Mesenchymal stem cell (in vitro differentiated cells and primary cell): ENCODE measurements around the gene GINS1.
"Not testable (repeated sequence)": the region's sequence is repeated elsewhere in the genome, so short reads cannot be mapped to it uniquely, and the experiment has no call there.

Experiments
- DNase-seq: peaks from one replicate; pipeline ENCODE4 v3.0.0-alpha.2; 2013
- H2AFZ ChIP-seq: one replicate; pipeline ENCODE4 v1.6.1; 2013; ENCODE audit warnings: low read depth, mild to moderate bottlenecking, control low read depth, inconsistent platforms, low read length, moderate library complexity
- H2AK5ac ChIP-seq: 2 replicates; pipeline ENCODE4 v1.6.1; 2013; ENCODE audit warnings: low read length, moderate library complexity, mild to moderate bottlenecking, inconsistent platforms; ENCODE audit not compliant: severe bottlenecking
- H2BK120ac ChIP-seq: one replicate; pipeline ENCODE4 v1.6.1; 2013; ENCODE audit warnings: low read depth, mild to moderate bottlenecking, inconsistent platforms, low read length, moderate library complexity
- H2BK12ac ChIP-seq, 2 experiments: one replicate each; pipeline ENCODE4 v1.6.1; 2013; ENCODE audit warnings: inconsistent platforms in 2 of 2, low read length in 2 of 2, mild to moderate bottlenecking in 2 of 2, moderate library complexity in 2 of 2, control low read depth in 1 of 2
- H2BK15ac ChIP-seq: one replicate; pipeline ENCODE4 v1.6.1; 2013; ENCODE audit warnings: mild to moderate bottlenecking, low read depth, inconsistent platforms; ENCODE audit not compliant: poor library complexity, severe bottlenecking
- H2BK5ac ChIP-seq: 2 replicates; pipeline ENCODE4 v1.6.1; 2013; ENCODE audit warnings: low read depth, mild to moderate bottlenecking, low read length, control low read depth, inconsistent platforms; ENCODE audit not compliant: poor library complexity, severe bottlenecking
- H3K14ac ChIP-seq, 2 experiments: one replicate each; pipeline ENCODE4 v1.6.1; 2013; ENCODE audit warnings: inconsistent platforms in 2 of 2, low read length in 2 of 2, control low read depth in 1 of 2, mild to moderate bottlenecking in 1 of 2, moderate library complexity in 1 of 2
- H3K18ac ChIP-seq, 2 experiments: one replicate each; pipeline ENCODE4 v1.6.1; 2013; ENCODE audit warnings: inconsistent platforms in 2 of 2, low read length in 2 of 2, control low read depth in 1 of 2, low read depth in 1 of 2, mild to moderate bottlenecking in 1 of 2
- H3K23ac ChIP-seq, 2 experiments: one replicate each; pipeline ENCODE4 v1.6.1; 2013; ENCODE audit warnings: inconsistent platforms in 2 of 2, low read length in 2 of 2, mild to moderate bottlenecking in 2 of 2, moderate library complexity in 2 of 2, control low read depth in 1 of 2
- H3K27ac ChIP-seq: 2 replicates; pipeline ENCODE4 v1.5.1; 2013; ENCODE audit warnings: mild to moderate bottlenecking, moderate library complexity, low read length, control low read depth, inconsistent platforms; ENCODE audit not compliant: poor library complexity, severe bottlenecking
- H3K27me3 ChIP-seq, 2 experiments: 2 replicates each; pipeline versions ENCODE4 v1.6.1 to v1.7.0; 2013; ENCODE audit warnings: low read length in 2 of 2, mild to moderate bottlenecking in 2 of 2, moderate library complexity in 2 of 2, control low read depth in 1 of 2, inconsistent platforms in 1 of 2; ENCODE audit not compliant: control insufficient read depth in 1 of 2, insufficient read depth in 1 of 2
- H3K36me3 ChIP-seq, 2 experiments: 2 replicates each; pipeline versions ENCODE4 v1.6.1 to v1.7.0; 2013; ENCODE audit warnings: low read length in 2 of 2, control low read depth in 1 of 2, inconsistent platforms in 1 of 2, low read depth in 1 of 2, mild to moderate bottlenecking in 1 of 2; ENCODE audit not compliant: insufficient read depth in 2 of 2, control insufficient read depth in 1 of 2
- H3K4ac ChIP-seq, 2 experiments: one replicate each; pipeline ENCODE4 v1.6.1; 2013; ENCODE audit warnings: inconsistent platforms in 2 of 2, low read length in 2 of 2, mild to moderate bottlenecking in 2 of 2, moderate library complexity in 2 of 2, control low read depth in 1 of 2, low read depth in 1 of 2
- H3K4me1 ChIP-seq: 2 replicates; pipeline ENCODE4 v1.6.1; 2013; ENCODE audit warnings: low read depth, low read length, control low read depth; ENCODE audit not compliant: control insufficient read depth, insufficient read depth
- H3K4me2 ChIP-seq: 2 replicates; pipeline ENCODE4 v1.6.1; 2013; ENCODE audit warnings: low read length, mild to moderate bottlenecking, inconsistent platforms; ENCODE audit not compliant: poor library complexity, severe bottlenecking
- H3K4me3 ChIP-seq, 2 experiments: 2 replicates each; pipeline versions ENCODE4 v1.5.1 to v1.7.0; 2013; ENCODE audit warnings: low read length in 2 of 2, mild to moderate bottlenecking in 2 of 2, control low read depth in 1 of 2, low read depth in 1 of 2; ENCODE audit not compliant: insufficient read depth in 1 of 2
- H3K79me1 ChIP-seq: replicated peaks from 2 replicates; pipeline ENCODE4 v1.6.1; 2013; ENCODE audit warnings: mild to moderate bottlenecking, control low read depth, low read length, inconsistent platforms; ENCODE audit not compliant: poor library complexity, severe bottlenecking
- H3K9ac ChIP-seq: 2 replicates; pipeline ENCODE4 v1.7.0; 2013; ENCODE audit warnings: mild to moderate bottlenecking, low read length, moderate library complexity
- H3K9me3 ChIP-seq: 2 replicates; pipeline ENCODE4 v1.7.0; 2013; ENCODE audit warnings: mild to moderate bottlenecking, low read length; ENCODE audit not compliant: control insufficient read depth
- H4K8ac ChIP-seq: one replicate; pipeline ENCODE4 v1.6.1; 2013; ENCODE audit warnings: inconsistent platforms, mild to moderate bottlenecking, low read length, moderate library complexity
- H4K91ac ChIP-seq: one replicate; pipeline ENCODE4 v1.6.1; 2013; ENCODE audit warnings: mild to moderate bottlenecking, low read length, inconsistent platforms
- WGBS: methylation state at CpG from one replicate; pipeline ENCODE4 v1.1.7; 2013; ENCODE audit warnings: mixed read lengths; 5-methylcytosine and 5-hydroxymethylcytosine counted together

GINS1 gene

DNA sequence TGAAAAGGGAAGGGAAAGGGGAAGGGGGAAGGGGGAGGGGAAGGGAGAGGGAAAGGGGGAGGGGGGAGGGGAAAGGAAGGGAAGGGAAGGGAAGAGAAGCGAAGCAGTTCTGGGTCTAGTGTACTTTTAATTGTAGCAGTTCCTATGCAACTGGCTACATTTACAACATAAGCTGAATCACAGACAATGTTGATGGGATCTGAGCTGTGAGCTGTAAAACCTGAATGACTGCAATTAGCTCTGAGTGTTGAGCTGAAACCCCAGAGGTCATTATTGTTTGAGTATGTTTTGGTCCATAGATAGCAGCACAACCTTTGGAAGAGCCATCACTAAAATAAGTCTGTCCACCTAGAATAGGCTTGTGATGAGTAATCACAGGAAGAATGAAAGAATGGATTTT lies 9.7 kb upstream of the GINS1 start:
- Histone ChIP-seq H3K18ac (no peak overlapping the region), H3K27me3 (no peaks in the 10 kb centered on the region), H4K91ac (no peak overlapping the region), H3K9me3 (peaks cover 6% of the 10 kb centered on the region), H3K9ac (peak overlapping the region; percentile 64), H3K27ac (no peak overlapping the region), H2AK5ac (no peak overlapping the region), H3K79me1 (no peaks in the 10 kb centered on the region), H2BK120ac (no peak overlapping the region), H2BK5ac (no peak overlapping the region), H3K23ac (no peak overlapping the region), H3K4me3 (no peak overlapping the region), H3K4ac (no peak overlapping the region), H4K8ac (no peak overlapping the region), H3K4me2 (no peak overlapping the region), H2BK15ac (no peak overlapping the region), H2BK12ac (no peak overlapping the region), H3K36me3 (no peaks in the 10 kb centered on the region), H2AFZ (no peak overlapping the region), H3K4me1 (no peaks in the 10 kb centered on the region), H3K14ac (no peak overlapping the region)
- WGBS = no CpG with 5 or more reads among the region's 1 CpG
- DNase-seq = peak; percentile 62

DNA sequence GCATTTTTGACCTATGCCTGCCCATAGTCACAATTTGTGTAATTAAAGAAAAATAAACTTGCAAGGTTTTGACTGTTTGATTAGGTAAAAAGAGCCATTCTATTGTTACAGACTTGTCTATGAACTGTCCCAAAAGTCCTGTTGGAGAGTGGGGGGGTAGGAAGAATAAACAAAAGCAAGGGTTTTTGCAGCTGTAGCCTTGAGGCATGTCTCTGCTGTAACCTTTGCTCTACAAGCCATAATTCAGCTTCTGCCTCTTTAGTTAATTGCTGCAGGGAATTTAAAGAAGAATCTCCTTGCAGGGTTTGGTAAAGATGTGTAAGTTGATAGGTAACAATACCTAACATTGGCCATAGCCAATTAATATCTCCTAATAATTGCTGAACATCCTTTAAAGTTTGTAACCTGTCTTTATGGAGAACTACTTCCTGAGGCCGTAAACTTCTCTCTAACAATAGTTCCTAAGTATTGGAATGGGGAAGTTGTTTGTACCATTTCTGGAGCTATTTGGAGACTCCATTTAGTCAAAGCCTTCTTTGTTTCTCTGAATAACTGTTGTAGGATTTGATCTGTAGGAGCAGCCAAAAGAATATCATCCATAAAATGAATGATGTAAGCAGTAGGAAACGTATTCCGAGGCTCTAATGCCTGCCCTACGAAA lies 9.0 kb upstream of the GINS1 start:
- H2BK120ac ChIP-seq = peak overlapping the region; percentile 52
- no peak overlapping the region for H3K14ac ChIP-seq
- H4K8ac ChIP-seq = no peak overlapping the region
- no peak overlapping the region for H2AK5ac ChIP-seq
- no peak overlapping the region for H3K4me3 ChIP-seq
- H3K9me3 ChIP-seq = peaks cover 11% of the 10 kb centered on the region
- H3K79me1 ChIP-seq = no peaks in the 10 kb centered on the region
- H2BK5ac ChIP-seq = no peak overlapping the region
- peak overlapping the region in 1 of 2 experiments; percentile 31 for H2BK12ac ChIP-seq
- H3K18ac ChIP-seq = peak overlapping the region in 1 of 2 experiments; percentile 41
- H2BK15ac ChIP-seq = no peak overlapping the region
- no peaks in the 10 kb centered on the region for H3K4me1 ChIP-seq
- peak overlapping the region; percentile 64 for H3K9ac ChIP-seq
- peak overlapping the region; percentile 26 for H3K27ac ChIP-seq
- no peak overlapping the region for H2AFZ ChIP-seq
- no peak overlapping the region for H3K23ac ChIP-seq
- no peak overlapping the region for H3K4ac ChIP-seq
- H4K91ac ChIP-seq = no peak overlapping the region
- no peaks in the 10 kb centered on the region for H3K27me3 ChIP-seq
- WGBS = 66% methylated on average over 3 of the region's 4 CpGs
- H3K4me2 ChIP-seq = no peak overlapping the region
- no peaks in the 10 kb centered on the region for H3K36me3 ChIP-seq
- peak; percentile 42 for DNase-seq

GRCh38 chr20:25399037-25399430 lies 8.4 kb upstream of the GINS1 start:
- Histone ChIP-seq H2BK120ac (peak overlapping the region; percentile 52), H3K23ac (no peak overlapping the region), H3K36me3 (no peaks in the 10 kb centered on the region), H3K9ac (peak overlapping the region; percentile 64), H2AFZ (no peak overlapping the region), H3K4ac (no peak overlapping the region), H2BK15ac (no peak overlapping the region), H3K79me1 (no peaks in the 10 kb centered on the region), H3K27me3 (no peaks in the 10 kb centered on the region), H3K4me2 (no peak overlapping the region), H3K14ac (no peak overlapping the region), H2BK12ac (peak overlapping the region in 1 of 2 experiments; percentile 31), H3K18ac (peak overlapping the region in 1 of 2 experiments; percentile 41), H2AK5ac (no peak overlapping the region), H3K4me1 (no peaks in the 10 kb centered on the region), H2BK5ac (no peak overlapping the region), H4K91ac (no peak overlapping the region), H4K8ac (no peak overlapping the region), H3K9me3 (peaks cover 14% of the 10 kb centered on the region), H3K27ac (peak overlapping the region; percentile 26), H3K4me3 (no peak overlapping the region)
- DNase-seq = peak; percentile 82
- 43% methylated on average over 5 of the region's 5 CpGs for WGBS

DNA sequence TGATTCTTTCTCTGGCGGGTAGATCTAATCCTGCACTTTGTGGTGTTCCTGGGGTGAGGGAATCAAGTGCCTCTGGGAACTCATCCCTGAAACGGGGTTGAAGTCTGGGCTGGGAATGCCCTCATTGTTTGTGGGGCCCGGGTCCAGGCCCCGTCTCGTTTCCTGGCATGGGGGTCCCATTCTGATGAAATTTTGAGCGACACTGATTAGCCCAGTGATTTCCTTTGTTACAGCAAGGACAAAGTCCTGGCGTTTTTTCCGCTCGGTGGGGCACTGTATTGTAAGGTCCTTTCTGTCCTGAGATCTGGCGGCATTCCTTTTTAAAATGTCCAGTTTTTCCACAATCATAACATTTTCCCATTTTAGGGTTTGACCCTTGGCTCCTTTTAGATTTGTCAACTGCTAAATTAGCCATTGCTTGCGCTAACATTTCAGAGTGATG lies 7.2 kb upstream of the GINS1 start:
- H4K91ac ChIP-seq, DNase-seq, H2AFZ ChIP-seq, H3K14ac ChIP-seq, H4K8ac ChIP-seq, H3K4ac ChIP-seq, H3K4me1 ChIP-seq, H3K4me3 ChIP-seq, H3K4me2 ChIP-seq, H3K36me3 ChIP-seq, H2BK12ac ChIP-seq, H2BK120ac ChIP-seq, H3K27me3 ChIP-seq, H3K27ac ChIP-seq, H3K18ac ChIP-seq, H3K79me1 ChIP-seq, H2AK5ac ChIP-seq, H2BK15ac ChIP-seq, H3K9ac ChIP-seq, H2BK5ac ChIP-seq, H3K23ac ChIP-seq: not testable (repeated sequence)
- 90% methylated on average over 11 of the region's 11 CpGs for WGBS
- H3K9me3 ChIP-seq = peaks cover 14% of the 10 kb centered on the region
